ENCODE data around the gene DCTN4. TPM values are rescaled to one million over a fixed set of nuclear protein-coding genes. Genes with fewer than 3 reads are reported as not detected.

DCTN4 gene
- total RNA-seq, 1 donor, result 66.2 TPM

GRCh38 chr5:150789450-150789849 is 30.6 kb upstream of the DCTN4 start:
- peaks cover 62% of the 10 kb centered on the region for H3K4me1 ChIP-seq (ENCODE audit: insufficient read depth, low read length)
- no peak for DNase-seq (ENCODE audit: insufficient read length, low spot score, missing footprints)
- peaks cover 93% of the 10 kb centered on the region for H3K79me2 ChIP-seq (ENCODE audit: insufficient read depth, low read length)
- no peaks in the 10 kb centered on the region for H3K27me3 ChIP-seq (ENCODE audit: insufficient read depth, low read length)
- peaks cover 11% of the 10 kb centered on the region for H3K36me3 ChIP-seq (ENCODE audit: insufficient read depth, low read length)
- no peaks in the 10 kb centered on the region for H3K9me3 ChIP-seq (ENCODE audit: low read depth, low read length)
- peak overlapping the region; percentile 89 for H3K27ac ChIP-seq (ENCODE audit: low read depth, low read length)
- peaks cover 1% of the 10 kb centered on the region for H4K20me1 ChIP-seq (ENCODE audit: insufficient read depth, low read length)
- H3K4me2 ChIP-seq (ENCODE audit: insufficient read depth, low read length), result peak overlapping the region; percentile 65
- no peak overlapping the region for H3K4me3 ChIP-seq (ENCODE audit: insufficient read depth, low read length)
- no peak for TF ChIP-seq CTCF (IDR thresholded peaks at IDR 0.05; ENCODE audit: extremely low read depth, low read depth, low read length)
- no peak overlapping the region for H2AFZ ChIP-seq (ENCODE audit: low read length)

- H3K9me3 ChIP-seq (ENCODE audit: low read depth, low read length), result no peaks in the 10 kb centered on the region
- peaks cover 11% of the 10 kb centered on the region for H3K36me3 ChIP-seq (ENCODE audit: insufficient read depth, low read length)
- H3K4me3 ChIP-seq (ENCODE audit: insufficient read depth, low read length), result no peak overlapping the region
- no peak overlapping the region for H2AFZ ChIP-seq (ENCODE audit: low read length)
- H3K4me1 ChIP-seq (ENCODE audit: insufficient read depth, low read length), result peaks cover 66% of the 10 kb centered on the region
- peak overlapping the region; percentile 89 for H3K27ac ChIP-seq (ENCODE audit: low read depth, low read length)
- TF ChIP-seq CTCF (IDR thresholded peaks at IDR 0.05; ENCODE audit: extremely low read depth, low read depth, low read length), result no peak
- H3K27me3 ChIP-seq (ENCODE audit: insufficient read depth, low read length), result no peaks in the 10 kb centered on the region
- H3K79me2 ChIP-seq (ENCODE audit: insufficient read depth, low read length), result peaks cover 93% of the 10 kb centered on the region
- H4K20me1 ChIP-seq (ENCODE audit: insufficient read depth, low read length), result no peaks in the 10 kb centered on the region
- H3K4me2 ChIP-seq (ENCODE audit: insufficient read depth, low read length), result peak overlapping the region; percentile 65
- no peak for DNase-seq (ENCODE audit: insufficient read length, low spot score, missing footprints)
Measured at GRCh38 chr5:150788977-150789376, 30.2 kb upstream of the DCTN4 start.

- Histone ChIP-seq H3K27ac (ENCODE audit: low read depth, low read length) (peak overlapping the region; percentile 89), H3K4me1 (ENCODE audit: insufficient read depth, low read length) (peaks cover 79% of the 10 kb centered on the region)
Measured at GRCh38 chr5:150787656-150788055, 28.8 kb upstream of the DCTN4 start.

GRCh38 chr5:150786876-150787275 is 28.1 kb upstream of the DCTN4 start:
- H3K27me3 ChIP-seq (ENCODE audit: insufficient read depth, low read length), result no peaks in the 10 kb centered on the region
- peaks cover 11% of the 10 kb centered on the region for H3K36me3 ChIP-seq (ENCODE audit: insufficient read depth, low read length)
- no peaks in the 10 kb centered on the region for H3K9me3 ChIP-seq (ENCODE audit: low read depth, low read length)
- H4K20me1 ChIP-seq (ENCODE audit: insufficient read depth, low read length), result no peaks in the 10 kb centered on the region
- H2AFZ ChIP-seq (ENCODE audit: low read length), result no peak overlapping the region
- H3K4me3 ChIP-seq (ENCODE audit: insufficient read depth, low read length), result peak overlapping the region; percentile 22
- no peak for DNase-seq (ENCODE audit: insufficient read length, low spot score, missing footprints)
- peaks cover 87% of the 10 kb centered on the region for H3K79me2 ChIP-seq (ENCODE audit: insufficient read depth, low read length)
- peak overlapping the region; percentile 89 for H3K27ac ChIP-seq (ENCODE audit: low read depth, low read length)
- no peak for TF ChIP-seq CTCF (IDR thresholded peaks at IDR 0.05; ENCODE audit: extremely low read depth, low read depth, low read length)
- peaks cover 86% of the 10 kb centered on the region for H3K4me1 ChIP-seq (ENCODE audit: insufficient read depth, low read length)
- peak overlapping the region; percentile 52 for H3K4me2 ChIP-seq (ENCODE audit: insufficient read depth, low read length)

More at GRCh38 chr5:150787656-150788055, 28.8 kb upstream of the DCTN4 start:
- Histone ChIP-seq H3K27me3 (ENCODE audit: insufficient read depth, low read length) (no peaks in the 10 kb centered on the region), H3K79me2 (ENCODE audit: insufficient read depth, low read length) (peaks cover 89% of the 10 kb centered on the region), H3K36me3 (ENCODE audit: insufficient read depth, low read length) (peaks cover 11% of the 10 kb centered on the region), H3K4me2 (ENCODE audit: insufficient read depth, low read length) (peak overlapping the region; percentile 52), H3K9me3 (ENCODE audit: low read depth, low read length) (no peaks in the 10 kb centered on the region), H2AFZ (ENCODE audit: low read length) (no peak overlapping the region), H4K20me1 (ENCODE audit: insufficient read depth, low read length) (no peaks in the 10 kb centered on the region), H3K4me3 (ENCODE audit: insufficient read depth, low read length) (no peak overlapping the region)
- no peak for TF ChIP-seq CTCF (IDR thresholded peaks at IDR 0.05; ENCODE audit: extremely low read depth, low read depth, low read length)
- no peak for DNase-seq (ENCODE audit: insufficient read length, low spot score, missing footprints)

All from osteoblast (primary cell).